Ovary (tissue), 3 donors: ENCODE results near the gene TMIE.

ENCODE experiments used
- CTCF ChIP-seq, 3 donors: fragments of 450-650 bp in 2 of 3; fragments of 200-600 bp in 1 of 3; IDR thresholded peaks; one replicate each; pipeline versions ENCODE4 v1.5.1 to v1.8.0; 2016 to 2022; ENCODE audit warnings: antibody characterized with exemption in 3 of 3, mild to moderate bottlenecking in 1 of 3
- POLR2A ChIP-seq: fragments of 450-650 bp; IDR thresholded peaks from one replicate; pipeline ENCODE4 v1.6.1; 2017; ENCODE audit warnings: antibody characterized with exemption, mild to moderate bottlenecking, moderate library complexity
- donor health status: DM: no; HTN: no; CAD: no.

- TF ChIP-seq CTCF (IDR thresholded peaks at IDR 0.05): no peak
- no peak for TF ChIP-seq POLR2A
Measured at GRCh38 chr3:46737329-46737731, 36.1 kb downstream of the TMIE start.
